ENCODE measurements around the gene NRXN3. TPM values are rescaled to one million over a fixed set of nuclear protein-coding genes. Genes with fewer than 3 reads are reported as not detected.
A peak's percentile ranks its signal among the peaks of the same experiment; 100 is the strongest.

The NRXN3 gene
- total and polyA plus RNA-seq, 2 experiments from 2014 or later = 1.0 to 1.8 TPM

DNA sequence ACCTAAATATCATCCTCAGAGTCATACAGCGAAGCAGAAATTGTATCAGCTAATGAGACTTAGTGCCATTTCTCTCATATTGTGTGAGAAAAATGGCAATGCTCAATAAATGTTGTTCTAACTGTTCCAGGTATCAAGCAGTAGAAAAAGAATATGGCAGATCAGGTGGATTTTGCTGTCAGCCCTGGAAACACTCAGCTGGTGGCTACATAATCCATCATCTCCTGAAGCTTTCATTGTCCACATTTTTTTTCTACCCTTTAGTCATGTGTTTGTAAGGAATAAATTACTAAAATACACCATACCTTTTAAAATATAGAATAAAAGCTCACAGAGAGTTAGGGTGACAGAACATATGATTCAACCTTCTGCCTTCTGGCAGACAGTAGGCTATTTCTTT lies 1200.8 kb downstream of the NRXN3 start:
- Histone ChIP-seq H3K27ac (ENCODE audit: low read depth) (no peak overlapping the region), H3K4me3 (no peak overlapping the region), H3K36me3 (ENCODE audit: insufficient read depth) (peaks cover 5% of the 10 kb centered on the region; the same call in 1 of the 2 replicates), H3F3A (replicated peaks; ENCODE audit: low read depth) (no peaks in the 10 kb centered on the region), H4K20me1 (replicated peaks; ENCODE audit: insufficient read depth) (no peaks in the 10 kb centered on the region), H3K27me3 (ENCODE audit: insufficient read depth) (no peaks in the 10 kb centered on the region), H3K9me2 (ENCODE audit: insufficient read depth) (no peaks in the 10 kb centered on the region), H3K4me1 (ENCODE audit: insufficient read depth) (peaks cover 17% of the 10 kb centered on the region), H3K4me2 (no peak overlapping the region), H2AFZ (no peak overlapping the region), H3K79me2 (replicated peaks; ENCODE audit: insufficient read depth) (no peaks in the 10 kb centered on the region)
- no peak for ATAC-seq
- DNase-seq (ENCODE audit: low spot score) = no peak
- TF ChIP-seq CREB1 (CRISPR knock-in tag; IDR thresholded peaks at IDR 0.05; ENCODE audit: low read depth) (no peak), ZNF114 (CRISPR knock-in tag; IDR thresholded peaks at IDR 0.05) (no peak)
- no peak overlapping the region for H3K27ac Mint-ChIP-seq
- no peaks in the 10 kb centered on the region for H3K27me3 Mint-ChIP-seq (ENCODE audit: insufficient read depth, low read depth, poor library complexity)
- H3K4me3 Mint-ChIP-seq = no peak overlapping the region
- no peaks in the 10 kb centered on the region for H3K9me3 Mint-ChIP-seq
- H3K36me3 Mint-ChIP-seq (ENCODE audit: low read depth) = no peaks in the 10 kb centered on the region
- H3K4me1 Mint-ChIP-seq = peaks cover 28% of the 10 kb centered on the region

DNA sequence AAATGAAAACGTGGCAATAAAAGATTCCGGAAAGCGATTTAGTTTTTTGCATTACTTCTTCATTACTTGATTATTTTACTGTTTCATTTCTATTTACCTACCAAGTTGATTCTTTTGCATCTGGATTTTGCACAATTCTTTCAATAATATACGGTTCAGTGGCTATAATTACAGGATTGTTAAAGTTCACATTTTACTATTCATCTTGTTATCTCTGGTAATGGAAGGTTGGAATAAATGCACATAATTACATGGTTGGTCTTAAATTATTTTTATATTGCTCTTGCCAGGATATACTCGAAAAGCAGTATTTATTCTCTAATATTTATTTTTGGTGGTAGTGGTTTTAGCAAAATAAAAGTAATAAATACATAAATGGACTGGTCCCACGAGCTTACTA lies 1203.3 kb downstream of the NRXN3 start:
- ATAC-seq = no peak
- no peaks in the 10 kb centered on the region for H3K27me3 ChIP-seq (ENCODE audit: insufficient read depth)
- H3K9me3 Mint-ChIP-seq = no peaks in the 10 kb centered on the region

More for the DNA sequence above, 1203.3 kb downstream of the NRXN3 start:
- no peak overlapping the region for H2AFZ ChIP-seq
- Mint-ChIP-seq H3K4me3 (no peak overlapping the region), H3K27me3 (ENCODE audit: insufficient read depth, low read depth, poor library complexity) (no peaks in the 10 kb centered on the region), H3K4me1 (peaks cover 49% of the 10 kb centered on the region), H3K36me3 (ENCODE audit: low read depth) (no peaks in the 10 kb centered on the region), H3K27ac (peak overlapping the region; percentile 78; the same call in 1 of the 2 replicates)
- peaks cover 17% of the 10 kb centered on the region for H3K4me1 ChIP-seq (ENCODE audit: insufficient read depth)
- no peak for DNase-seq (ENCODE audit: low spot score)
- H3K27ac ChIP-seq (ENCODE audit: low read depth) = no peak overlapping the region
- H3K4me2 ChIP-seq = 0 out of 2 replicates have a peak overlapping the region, but pooled peaks have one; percentile 25
- H3K4me3 ChIP-seq = no peak overlapping the region
- no peaks in the 10 kb centered on the region for H3K36me3 ChIP-seq (ENCODE audit: insufficient read depth)
- H3F3A ChIP-seq (replicated peaks; ENCODE audit: low read depth) = no peaks in the 10 kb centered on the region
- TF ChIP-seq STAT1 (IDR thresholded peaks at IDR 0.05; ENCODE audit: unreplicated experiment) (no peak), EZH2phosphoT487 (IDR thresholded peaks at IDR 0.05; ENCODE audit: unreplicated experiment) (no peak), POLR2AphosphoS5 (IDR thresholded peaks at IDR 0.05; ENCODE audit: low read depth) (no peak), JUNB (IDR thresholded peaks at IDR 0.05; ENCODE audit: unreplicated experiment) (no peak), NANOG (IDR thresholded peaks at IDR 0.05; ENCODE audit: borderline replicate concordance) (no peak), CREB1 (CRISPR knock-in tag; IDR thresholded peaks at IDR 0.05; ENCODE audit: low read depth) (no peak), ZNF331 (CRISPR knock-in tag; IDR thresholded peaks at IDR 0.05; ENCODE audit: low read depth) (no peak), EZH2 (IDR thresholded peaks at IDR 0.05; ENCODE audit: low read depth, unreplicated experiment) (no peak)
- TF ChIP-seq, protein P1, sequence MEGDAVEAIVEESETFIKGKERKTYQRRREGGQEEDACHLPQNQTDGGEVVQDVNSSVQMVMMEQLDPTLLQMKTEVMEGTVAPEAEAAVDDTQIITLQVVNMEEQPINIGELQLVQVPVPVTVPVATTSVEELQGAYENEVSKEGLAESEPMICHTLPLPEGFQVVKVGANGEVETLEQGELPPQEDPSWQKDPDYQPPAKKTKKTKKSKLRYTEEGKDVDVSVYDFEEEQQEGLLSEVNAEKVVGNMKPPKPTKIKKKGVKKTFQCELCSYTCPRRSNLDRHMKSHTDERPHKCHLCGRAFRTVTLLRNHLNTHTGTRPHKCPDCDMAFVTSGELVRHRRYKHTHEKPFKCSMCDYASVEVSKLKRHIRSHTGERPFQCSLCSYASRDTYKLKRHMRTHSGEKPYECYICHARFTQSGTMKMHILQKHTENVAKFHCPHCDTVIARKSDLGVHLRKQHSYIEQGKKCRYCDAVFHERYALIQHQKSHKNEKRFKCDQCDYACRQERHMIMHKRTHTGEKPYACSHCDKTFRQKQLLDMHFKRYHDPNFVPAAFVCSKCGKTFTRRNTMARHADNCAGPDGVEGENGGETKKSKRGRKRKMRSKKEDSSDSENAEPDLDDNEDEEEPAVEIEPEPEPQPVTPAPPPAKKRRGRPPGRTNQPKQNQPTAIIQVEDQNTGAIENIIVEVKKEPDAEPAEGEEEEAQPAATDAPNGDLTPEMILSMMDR (conservative IDR thresholded peaks at IDR 0.05; ENCODE audit: low read depth in 2 of 2) = no peak
- TF ChIP-seq, protein P2, sequence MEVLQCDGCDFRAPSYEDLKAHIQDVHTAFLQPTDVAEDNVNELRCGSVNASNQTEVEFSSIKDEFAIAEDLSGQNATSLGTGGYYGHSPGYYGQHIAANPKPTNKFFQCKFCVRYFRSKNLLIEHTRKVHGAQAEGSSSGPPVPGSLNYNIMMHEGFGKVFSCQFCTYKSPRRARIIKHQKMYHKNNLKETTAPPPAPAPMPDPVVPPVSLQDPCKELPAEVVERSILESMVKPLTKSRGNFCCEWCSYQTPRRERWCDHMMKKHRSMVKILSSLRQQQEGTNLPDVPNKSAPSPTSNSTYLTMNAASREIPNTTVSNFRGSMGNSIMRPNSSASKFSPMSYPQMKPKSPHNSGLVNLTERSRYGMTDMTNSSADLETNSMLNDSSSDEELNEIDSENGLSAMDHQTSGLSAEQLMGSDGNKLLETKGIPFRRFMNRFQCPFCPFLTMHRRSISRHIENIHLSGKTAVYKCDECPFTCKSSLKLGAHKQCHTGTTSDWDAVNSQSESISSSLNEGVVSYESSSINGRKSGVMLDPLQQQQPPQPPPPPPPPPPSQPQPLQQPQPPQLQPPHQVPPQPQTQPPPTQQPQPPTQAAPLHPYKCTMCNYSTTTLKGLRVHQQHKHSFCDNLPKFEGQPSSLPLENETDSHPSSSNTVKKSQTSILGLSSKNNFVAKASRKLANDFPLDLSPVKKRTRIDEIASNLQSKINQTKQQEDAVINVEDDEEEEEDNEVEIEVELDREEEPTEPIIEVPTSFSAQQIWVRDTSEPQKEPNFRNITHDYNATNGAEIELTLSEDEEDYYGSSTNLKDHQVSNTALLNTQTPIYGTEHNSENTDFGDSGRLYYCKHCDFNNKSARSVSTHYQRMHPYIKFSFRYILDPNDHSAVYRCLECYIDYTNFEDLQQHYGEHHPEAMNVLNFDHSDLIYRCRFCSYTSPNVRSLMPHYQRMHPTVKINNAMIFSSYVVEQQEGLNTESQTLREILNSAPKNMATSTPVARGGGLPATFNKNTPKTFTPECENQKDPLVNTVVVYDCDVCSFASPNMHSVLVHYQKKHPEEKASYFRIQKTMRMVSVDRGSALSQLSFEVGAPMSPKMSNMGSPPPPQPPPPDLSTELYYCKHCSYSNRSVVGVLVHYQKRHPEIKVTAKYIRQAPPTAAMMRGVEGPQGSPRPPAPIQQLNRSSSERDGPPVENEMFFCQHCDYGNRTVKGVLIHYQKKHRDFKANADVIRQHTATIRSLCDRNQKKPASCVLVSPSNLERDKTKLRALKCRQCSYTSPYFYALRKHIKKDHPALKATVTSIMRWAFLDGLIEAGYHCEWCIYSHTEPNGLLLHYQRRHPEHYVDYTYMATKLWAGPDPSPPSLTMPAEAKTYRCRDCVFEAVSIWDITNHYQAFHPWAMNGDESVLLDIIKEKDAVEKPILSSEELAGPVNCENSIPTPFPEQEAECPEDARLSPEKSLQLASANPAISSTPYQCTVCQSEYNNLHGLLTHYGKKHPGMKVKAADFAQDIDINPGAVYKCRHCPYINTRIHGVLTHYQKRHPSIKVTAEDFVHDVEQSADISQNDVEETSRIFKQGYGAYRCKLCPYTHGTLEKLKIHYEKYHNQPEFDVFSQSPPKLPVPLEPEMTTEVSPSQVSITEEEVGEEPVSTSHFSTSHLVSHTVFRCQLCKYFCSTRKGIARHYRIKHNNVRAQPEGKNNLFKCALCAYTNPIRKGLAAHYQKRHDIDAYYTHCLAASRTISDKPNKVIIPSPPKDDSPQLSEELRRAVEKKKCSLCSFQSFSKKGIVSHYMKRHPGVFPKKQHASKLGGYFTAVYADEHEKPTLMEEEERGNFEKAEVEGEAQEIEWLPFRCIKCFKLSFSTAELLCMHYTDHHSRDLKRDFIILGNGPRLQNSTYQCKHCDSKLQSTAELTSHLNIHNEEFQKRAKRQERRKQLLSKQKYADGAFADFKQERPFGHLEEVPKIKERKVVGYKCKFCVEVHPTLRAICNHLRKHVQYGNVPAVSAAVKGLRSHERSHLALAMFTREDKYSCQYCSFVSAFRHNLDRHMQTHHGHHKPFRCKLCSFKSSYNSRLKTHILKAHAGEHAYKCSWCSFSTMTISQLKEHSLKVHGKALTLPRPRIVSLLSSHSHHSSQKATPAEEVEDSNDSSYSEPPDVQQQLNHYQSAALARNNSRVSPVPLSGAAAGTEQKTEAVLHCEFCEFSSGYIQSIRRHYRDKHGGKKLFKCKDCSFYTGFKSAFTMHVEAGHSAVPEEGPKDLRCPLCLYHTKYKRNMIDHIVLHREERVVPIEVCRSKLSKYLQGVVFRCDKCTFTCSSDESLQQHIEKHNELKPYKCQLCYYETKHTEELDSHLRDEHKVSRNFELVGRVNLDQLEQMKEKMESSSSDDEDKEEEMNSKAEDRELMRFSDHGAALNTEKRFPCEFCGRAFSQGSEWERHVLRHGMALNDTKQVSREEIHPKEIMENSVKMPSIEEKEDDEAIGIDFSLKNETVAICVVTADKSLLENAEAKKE (CRISPR knock-in tag; IDR thresholded peaks at IDR 0.05) = no peak
- TF ChIP-seq, protein P3, sequence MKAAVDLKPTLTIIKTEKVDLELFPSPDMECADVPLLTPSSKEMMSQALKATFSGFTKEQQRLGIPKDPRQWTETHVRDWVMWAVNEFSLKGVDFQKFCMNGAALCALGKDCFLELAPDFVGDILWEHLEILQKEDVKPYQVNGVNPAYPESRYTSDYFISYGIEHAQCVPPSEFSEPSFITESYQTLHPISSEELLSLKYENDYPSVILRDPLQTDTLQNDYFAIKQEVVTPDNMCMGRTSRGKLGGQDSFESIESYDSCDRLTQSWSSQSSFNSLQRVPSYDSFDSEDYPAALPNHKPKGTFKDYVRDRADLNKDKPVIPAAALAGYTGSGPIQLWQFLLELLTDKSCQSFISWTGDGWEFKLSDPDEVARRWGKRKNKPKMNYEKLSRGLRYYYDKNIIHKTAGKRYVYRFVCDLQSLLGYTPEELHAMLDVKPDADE (IDR thresholded peaks at IDR 0.05) = no peak
- no peaks in the 10 kb centered on the region for H3K9me2 ChIP-seq (ENCODE audit: insufficient read depth)
- no peaks in the 10 kb centered on the region for H3K79me2 ChIP-seq (replicated peaks; ENCODE audit: insufficient read depth)
- no peaks in the 10 kb centered on the region for H4K20me1 ChIP-seq (replicated peaks; ENCODE audit: insufficient read depth)

All from GM23338 (cell line).